ENCODE results near the gene PAQR7.

The PAQR7 gene

GRCh38 chr1:25875856-25876692 is 566 bp upstream of the PAQR7 start:
- TF ChIP-seq CTCF (IDR thresholded peaks at IDR 0.05; ENCODE audit: low read depth, low read length) = no peak
- peak overlapping the region; percentile 60 for H3K4me3 ChIP-seq (ENCODE audit: low read depth, low read length)
- no peak for DNase-seq (ENCODE audit: low read depth, low spot score)

GRCh38 chr1:25874635-25875153 is 814 bp downstream of the PAQR7 start:
- TF ChIP-seq CTCF (IDR thresholded peaks at IDR 0.05; ENCODE audit: low read depth, low read length) = no peak
- in situ Hi-C loops (cut with HindIII; ENCODE audit: low sequenced_read_pairs) = no loop called here
- peak overlapping the region; percentile 60 for H3K4me3 ChIP-seq (ENCODE audit: low read depth, low read length)
- no peak for DNase-seq (ENCODE audit: low read depth, low spot score)

More at GRCh38 chr1:25875856-25876692, 566 bp upstream of the PAQR7 start:
- in situ Hi-C loops (cut with HindIII; ENCODE audit: low sequenced_read_pairs) = no loop called here

GRCh38 chr1:25874209-25874608 is 1.3 kb downstream of the PAQR7 start:
- TF ChIP-seq CTCF (IDR thresholded peaks at IDR 0.05; ENCODE audit: low read depth, low read length) = no peak
- DNase-seq (ENCODE audit: low read depth, low spot score) = no peak
- in situ Hi-C loops (cut with HindIII; ENCODE audit: low sequenced_read_pairs) = no loop called here
- peak overlapping the region; percentile 60 for H3K4me3 ChIP-seq (ENCODE audit: low read depth, low read length)

GRCh38 chr1:25873120-25873519 is 2.4 kb downstream of the PAQR7 start:
- TF ChIP-seq CTCF (IDR thresholded peaks at IDR 0.05; ENCODE audit: low read depth, low read length) = no peak
- DNase-seq (ENCODE audit: low read depth, low spot score) = no peak
- H3K4me3 ChIP-seq (ENCODE audit: low read depth, low read length) = no peak overlapping the region
- in situ Hi-C loops (cut with HindIII; ENCODE audit: low sequenced_read_pairs) = no loop called here

DNA sequence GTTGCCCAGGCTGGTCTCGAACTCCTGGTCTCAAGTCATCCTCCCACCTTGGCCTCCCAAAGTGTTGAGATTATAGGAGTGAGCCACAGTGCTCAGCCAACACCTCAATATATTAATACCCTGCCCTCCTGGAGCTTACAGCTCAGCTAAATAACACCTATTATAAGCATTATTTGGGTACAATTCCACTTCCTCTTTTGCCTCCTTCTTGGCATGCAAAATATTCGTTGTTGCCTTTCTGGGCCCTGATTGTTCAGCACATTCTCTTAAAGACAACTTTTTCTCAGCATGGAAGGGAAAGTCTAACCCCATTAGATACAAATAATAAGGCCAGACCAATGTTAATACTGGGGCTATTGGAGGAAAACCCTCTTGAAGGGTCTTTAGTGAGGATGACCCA is 2.8 kb downstream of the PAQR7 start:
- TF ChIP-seq CTCF (IDR thresholded peaks at IDR 0.05; ENCODE audit: low read depth, low read length) = no peak
- H3K4me3 ChIP-seq (ENCODE audit: low read depth, low read length) = no peak overlapping the region
- in situ Hi-C loops (cut with HindIII; ENCODE audit: low sequenced_read_pairs) = no loop called here
- DNase-seq (ENCODE audit: low read depth, low spot score) = no peak

- no peak overlapping the region for H3K4me3 ChIP-seq (ENCODE audit: low read depth, low read length)
- in situ Hi-C loops (cut with HindIII; ENCODE audit: low sequenced_read_pairs) = no loop called here
- no peak for TF ChIP-seq CTCF (IDR thresholded peaks at IDR 0.05; ENCODE audit: low read depth, low read length)
- DNase-seq (ENCODE audit: low read depth, low spot score) = no peak
Measured at GRCh38 chr1:25871704-25872494, 3.6 kb downstream of the PAQR7 start.

Data from astrocyte of the spinal cord (primary cell).